Subcutaneous adipose tissue (tissue), 4 donors: ENCODE data around the gene HCLS1. TPM values are rescaled to one million over a fixed set of nuclear protein-coding genes. Genes with fewer than 3 reads are reported as not detected.

Experiments
- CTCF ChIP-seq: fragments of 450-650 bp; IDR thresholded peaks from one replicate; pipeline ENCODE4 v1.5.1; 2016; ENCODE audit warnings: low read depth, mild to moderate bottlenecking, control low read depth, antibody characterized with exemption, moderate library complexity
- small RNA-seq: library from RNA; depleted of rRNA; stranded (forward); fragments of <200 nt; gene quantifications from one replicate; pipeline ENCODE3, GENCODE V24; 2016
- total RNA-seq, 4 donors: library from RNA; depleted of rRNA; stranded (reverse); fragments of >200 nt; gene quantifications; one replicate each; pipeline ENCODE4 v1.1.0, GENCODE V29; 2016

Gene HCLS1
- total RNA-seq, 4 donors from 2014 or later = 84.6 to 211 (median 129) TPM

GRCh38 chr3:121592856-121593702 lies 67.6 kb downstream of the HCLS1 start, which contains the start of gene FBXO40:
Gene FBXO40 (plus strand): TSS chr3:121593379. CDS start chr3:121620576, 27,197 bp downstream.
- TF ChIP-seq CTCF = no peak

DNA sequence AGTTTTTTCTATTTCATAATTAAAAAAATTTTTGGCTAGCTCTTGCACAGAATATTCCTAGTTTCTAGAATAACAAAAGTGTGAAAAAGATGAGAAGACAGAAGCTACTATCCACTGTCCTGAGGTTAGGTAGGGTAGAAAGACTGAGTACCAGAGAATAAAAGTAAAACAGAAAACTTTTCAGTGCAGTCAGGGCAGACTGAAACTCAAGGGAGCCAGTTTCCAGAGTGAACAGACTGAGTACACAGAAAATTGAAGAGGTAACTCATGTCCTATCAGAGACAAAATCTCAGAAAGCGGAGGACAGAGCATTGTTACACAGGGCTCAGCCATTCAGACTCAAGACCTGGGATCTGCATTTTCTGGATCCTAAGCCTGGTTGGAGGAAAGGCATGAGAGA lies 76.3 kb downstream of the HCLS1 start:
- TF ChIP-seq CTCF = no peak

DNA sequence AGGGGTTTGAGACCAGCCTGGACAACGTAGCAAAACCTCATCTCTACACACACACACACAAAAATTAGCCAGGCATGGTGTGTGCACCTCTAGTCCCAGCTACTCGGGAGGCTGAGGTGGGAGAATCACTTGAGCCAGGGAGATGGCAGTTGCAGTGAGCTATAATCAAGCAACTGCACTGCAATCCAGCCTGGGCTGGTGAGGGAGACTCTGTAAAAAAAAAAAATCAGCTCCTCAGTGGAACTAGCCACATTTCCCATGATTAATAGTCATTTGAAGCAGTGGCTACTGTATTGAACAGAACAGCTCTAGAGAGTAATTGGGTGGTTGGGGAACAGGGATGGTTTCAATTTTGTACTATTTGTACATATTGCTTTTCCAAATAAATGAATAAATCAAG lies 79.0 kb downstream of the HCLS1 start:
- TF ChIP-seq CTCF = no peak

Small RNA genes within 50 kb of the gene (small RNA-seq; reads per million reads assigned to genes)
- not detected for gene RNU4-62P

Other genes with a start within 250 kb of the HCLS1 start
- 1 to 10 TPM in 1 of 4 donors, under 1 TPM in 3; 0.19 to 1.3 (median 0.58) TPM for gene POLQ, start 114.9 kb downstream of the HCLS1 start, total RNA-seq
- gene ARGFX, start 93.0 kb downstream of the HCLS1 start, total RNA-seq = not detected
- gene FBXO40, start 67.5 kb downstream of the HCLS1 start, total RNA-seq = under 1 TPM in 2 of 4 donors, not detected in 2; 0.16 to 0.19 TPM
- 10 to 100 TPM; 69.2 to 91.7 (median 86.4) TPM for gene GOLGB1, start 88.8 kb upstream of the HCLS1 start, total RNA-seq
- 10 to 100 TPM in 3 of 4 donors, 1 to 10 TPM in 1; 9.4 to 23.0 (median 17.5) TPM for gene IQCB1, start 174.2 kb upstream of the HCLS1 start, total RNA-seq
- 10 to 100 TPM in 2 of 4 donors, 1 to 10 TPM in 2; 9.2 to 14.6 (median 10.0) TPM for gene EAF2, start 174.3 kb upstream of the HCLS1 start, total RNA-seq
- 1 to 10 TPM; 1.3 to 3.7 (median 2.1) TPM for gene SLC15A2, start 233.5 kb upstream of the HCLS1 start, total RNA-seq